H1 (cell line): ENCODE measurements around the gene DCK. TPM values are rescaled to one million over a fixed set of nuclear protein-coding genes. Genes with fewer than 3 reads are reported as not detected.

Experiments
- CTCF ChIA-PET: fragments of 300-600 bp; sonication (Branson Sonifier 250); formaldehyde crosslinking; loops from one replicate; lab custom pipeline; 2021; ENCODE audit not compliant: partially characterized antibody; lab: Charles Lee
- POLR2A ChIA-PET: fragments of 300-600 bp; sonication (Branson Sonifier 250); formaldehyde crosslinking; loops from one replicate; lab custom pipeline; 2021; ENCODE audit warnings: inconsistent platforms; ENCODE audit not compliant: partially characterized antibody; lab: Charles Lee
- DNase-seq, 2 experiments: peaks; one replicate each; pipeline versions ENCODE4 v3.0.0 to v3.0.0-alpha.2; 2010 to 2022; ENCODE audit warnings: low spot score in 2 of 2, low read depth in 1 of 2, mixed read lengths in 1 of 2
- FAIRE-seq: peaks from 2 replicates; lab custom pipeline; 2011; peaks lifted over from hg19 to GRCh38; lab: Jason Lieb, UNC
- H2AFZ ChIP-seq: 2 replicates; pipeline ENCODE4 v1.8.1; 2012; ENCODE audit warnings: low read length, inconsistent platforms
- H2AK5ac ChIP-seq: 2 replicates; pipeline ENCODE4 v1.6.1; 2013; ENCODE audit warnings: low read depth, low read length
- H2BK120ac ChIP-seq: replicated peaks from 2 replicates; pipeline ENCODE3; 2013; ENCODE audit warnings: low read depth, low read length, inconsistent platforms
- H2BK12ac ChIP-seq: 2 replicates; pipeline ENCODE4 v1.6.1; 2013; ENCODE audit warnings: low read depth, low read length
- H2BK15ac ChIP-seq: 2 replicates; pipeline ENCODE4 v1.6.1; 2013; ENCODE audit warnings: low read length
- H2BK20ac ChIP-seq: 2 replicates; pipeline ENCODE4 v1.6.1; 2013; ENCODE audit warnings: low read length
- H2BK5ac ChIP-seq: 2 replicates; pipeline ENCODE4 v1.6.1; 2013; ENCODE audit warnings: low read depth, low read length
- H3K14ac ChIP-seq: 2 replicates; pipeline ENCODE4 v1.6.1; 2013; ENCODE audit warnings: inconsistent platforms; ENCODE audit not compliant: insufficient read length
- H3K18ac ChIP-seq: 2 replicates; pipeline ENCODE4 v1.6.1; 2013; ENCODE audit warnings: low read length; ENCODE audit errors: extremely low read depth
- H3K23ac ChIP-seq: 2 replicates; pipeline ENCODE4 v1.6.1; 2013; ENCODE audit warnings: inconsistent platforms; ENCODE audit not compliant: insufficient read length
- H3K23me2 ChIP-seq: 2 replicates; pipeline ENCODE4 v1.6.1; 2013; ENCODE audit warnings: low read depth, low read length
- H3K27ac ChIP-seq: 2 replicates; pipeline ENCODE4 v1.6.1; 2011; ENCODE audit warnings: low read depth, low read length, inconsistent platforms
- H3K27me3 ChIP-seq, 4 experiments: replicated peaks in 1 of 4; 1 replicate in 1 of 4; 2 replicates in 3 of 4; pipeline versions ENCODE4 v1.6.1 to v1.8.1; 2011 to 2013; ENCODE audit warnings: low read length in 3 of 4, mild to moderate bottlenecking in 3 of 4, inconsistent platforms in 2 of 4, mixed read lengths in 2 of 4, moderate library complexity in 1 of 4; ENCODE audit not compliant: control insufficient read depth in 3 of 4, insufficient read depth in 3 of 4; ENCODE audit errors: extremely low read depth in 1 of 4
- H3K36me3 ChIP-seq, 4 experiments: 2 replicates each; pipeline versions ENCODE4 v1.6.1 to v1.8.1; 2011 to 2013; ENCODE audit warnings: mild to moderate bottlenecking in 4 of 4, low read length in 3 of 4, moderate library complexity in 2 of 4, control low read depth in 1 of 4, inconsistent platforms in 1 of 4; ENCODE audit not compliant: insufficient read depth in 4 of 4, control insufficient read depth in 2 of 4
- H3K4ac ChIP-seq: replicated peaks from 2 replicates; pipeline ENCODE3; 2013; ENCODE audit warnings: low read length, low read depth, mixed read lengths, inconsistent platforms; ENCODE audit not compliant: insufficient read length
- H3K4me1 ChIP-seq, 4 experiments: replicated peaks in 1 of 4; 1 replicate in 1 of 4; 2 replicates in 3 of 4; pipeline versions ENCODE4 v1.6.1 to v1.8.1; 2011 to 2013; ENCODE audit warnings: low read length in 3 of 4, inconsistent platforms in 2 of 4, mixed read lengths in 1 of 4; ENCODE audit not compliant: insufficient read depth in 4 of 4, control insufficient read depth in 3 of 4
- H3K4me2 ChIP-seq, 2 experiments: 2 replicates each; pipeline versions ENCODE4 v1.6.1 to v1.8.1; 2011 to 2013; ENCODE audit warnings: low read depth in 2 of 2, low read length in 2 of 2, control low read depth in 1 of 2, inconsistent platforms in 1 of 2, mild to moderate bottlenecking in 1 of 2; ENCODE audit not compliant: insufficient read depth in 1 of 2
- H3K4me3 ChIP-seq, 4 experiments: fragments of 200-600, 300-600 bp in 1 of 4; sonication (generic), shearing (Covaris generic), sonication (Bioruptor Twin) in 1 of 4; 2 replicates each; pipeline versions ENCODE4 v1.5.1 to v1.8.1; 2011 to 2016; ENCODE audit warnings: low read length in 4 of 4, low read depth in 3 of 4, control low read depth in 2 of 4, inconsistent platforms in 2 of 4, mild to moderate bottlenecking in 2 of 4, mixed read lengths in 1 of 4, moderate library complexity in 1 of 4; ENCODE audit not compliant: insufficient read depth in 2 of 4; ENCODE audit errors: extremely low read depth in 1 of 4
- H3K56ac ChIP-seq: replicated peaks from 2 replicates; pipeline ENCODE3; 2013; ENCODE audit warnings: low read depth, mild to moderate bottlenecking, mixed read lengths, low read length, inconsistent platforms; ENCODE audit not compliant: insufficient read length
- H3K79me1 ChIP-seq: 2 replicates; pipeline ENCODE4 v1.6.1; 2013; ENCODE audit warnings: low read depth, low read length, control low read depth
- H3K79me2 ChIP-seq, 2 experiments: 2 replicates each; pipeline versions ENCODE4 v1.6.1 to v1.8.1; 2012 to 2013; ENCODE audit warnings: low read length in 2 of 2, mild to moderate bottlenecking in 2 of 2, inconsistent platforms in 1 of 2; ENCODE audit not compliant: insufficient read depth in 2 of 2, control insufficient read depth in 1 of 2
- H3K9ac ChIP-seq, 4 experiments: replicated peaks in 1 of 4; 1 replicate in 1 of 4; 2 replicates in 3 of 4; pipeline versions ENCODE4 v1.6.1 to v1.8.1; 2011 to 2013; ENCODE audit warnings: low read depth in 3 of 4, low read length in 3 of 4, control low read depth in 2 of 4, mild to moderate bottlenecking in 2 of 4, moderate library complexity in 2 of 4, inconsistent platforms in 1 of 4; ENCODE audit errors: extremely low read depth in 1 of 4
- H3K9me3 ChIP-seq, 2 experiments: 2 replicates each; pipeline versions ENCODE4 v1.6.1 to v1.8.1; 2012 to 2013; ENCODE audit warnings: mild to moderate bottlenecking in 2 of 2, moderate library complexity in 2 of 2, control low read depth in 1 of 2, inconsistent platforms in 1 of 2, low read depth in 1 of 2, low read length in 1 of 2, mixed read lengths in 1 of 2; ENCODE audit not compliant: insufficient read depth in 2 of 2
- H4K20me1 ChIP-seq, 2 experiments: replicated peaks in 1 of 2; 2 replicates each; pipeline versions ENCODE3 to v1.8.1; 2011 to 2013; ENCODE audit warnings: inconsistent platforms in 2 of 2, low read length in 2 of 2, mild to moderate bottlenecking in 1 of 2; ENCODE audit not compliant: insufficient read depth in 2 of 2, control insufficient read depth in 1 of 2
- H4K5ac ChIP-seq: 2 replicates; pipeline ENCODE4 v1.6.1; 2013; ENCODE audit warnings: low read length, low read depth, mixed read lengths, inconsistent platforms; ENCODE audit not compliant: insufficient read length
- H4K8ac ChIP-seq: 2 replicates; pipeline ENCODE4 v1.8.0; 2013; ENCODE audit warnings: mild to moderate bottlenecking, moderate library complexity, low read length, inconsistent platforms; ENCODE audit not compliant: insufficient read depth; ENCODE audit errors: extremely low read depth
- H4K91ac ChIP-seq: replicated peaks from 2 replicates; pipeline ENCODE3; 2013; ENCODE audit warnings: low read length, mixed read lengths, inconsistent platforms; ENCODE audit not compliant: insufficient read length
- JUN ChIP-seq: IDR thresholded peaks from 2 replicates; pipeline ENCODE4 v1.6.1; 2011; ENCODE audit warnings: low read depth, mild to moderate bottlenecking, improper control_type of control experiment, low read length
- MAFK ChIP-seq: IDR thresholded peaks from 2 replicates; pipeline ENCODE4 v1.6.1; 2012; ENCODE audit warnings: low read depth, mild to moderate bottlenecking, improper control_type of control experiment, low read length
- PHF8 ChIP-seq: fragments of 200-600 bp; sonication (generic); conservative IDR thresholded peaks from 2 replicates; pipeline ENCODE4 v1.7.1; 2012; ENCODE audit warnings: low read depth, mild to moderate bottlenecking, inconsistent platforms, low read length, moderate library complexity
- RXRA ChIP-seq: IDR thresholded peaks from 2 replicates; pipeline ENCODE4 v1.6.1; 2011; ENCODE audit warnings: low read depth, mild to moderate bottlenecking, low read length, moderate library complexity; ENCODE audit not compliant: insufficient read depth
- SIN3A ChIP-seq, 2 experiments: IDR thresholded peaks in 1 of 2; conservative IDR thresholded peaks in 1 of 2; 2 replicates each; pipeline ENCODE4 v1.6.1; 2011 to 2012; ENCODE audit warnings: low read length in 2 of 2, improper control_type of control experiment in 1 of 2, low read depth in 1 of 2, mild to moderate bottlenecking in 1 of 2
- SRF ChIP-seq: IDR thresholded peaks from 2 replicates; pipeline ENCODE4 v1.6.1; 2011; ENCODE audit warnings: mild to moderate bottlenecking, low read depth, low read length, moderate library complexity
- WGBS, 2 experiments: shearing (Covaris generic) in 1 of 2; methylation state at CpG; one replicate each; pipeline versions ENCODE4 v1.1.6 to v1.1.7; 2013 to 2015; ENCODE audit warnings: low lambda C conversion rate in 2 of 2, mixed read lengths in 2 of 2, inconsistent platforms in 1 of 2, low coverage in 1 of 2, missing lambda C conversion rate in 1 of 2; ENCODE audit not compliant: insufficient replicate concordance in 2 of 2, insufficient coverage in 1 of 2, insufficient read length in 1 of 2; ENCODE audit errors: extremely low coverage in 1 of 2, missing lambda C conversion rate in 1 of 2; 5-methylcytosine and 5-hydroxymethylcytosine counted together
- polyA plus RNA-seq, 7 experiments: library from polyadenylated mRNA; depleted of rRNA in 3 of 7; stranded (reverse) in 5 of 7; unstranded in 2 of 7; fragments of >200 nt in 5 of 7; fragments of 200-250 nt in 2 of 7; gene quantifications; 1 replicate in 5 of 7; 2 replicates in 1 of 7; 4 replicates in 1 of 7; pipeline versions ENCODE4 v1.2.1 to v1.2.3, GENCODE V29; 2011 to 2013; ENCODE audit warnings: missing spikeins in 2 of 7, mixed read lengths in 2 of 7
- total RNA-seq: library from RNA; stranded (reverse); fragmentation: NEBNext Ultra II Directional; extraction: Animal tissue kit (Norgen Biotek cat#: 25700); gene quantifications from 2 replicates; pipeline ENCODE4 v1.2.1, GENCODE V29; 2021

Gene DCK
- total and polyA plus RNA-seq, 2 of the 8 experiments (the other 6 are each of a cell fraction or from before 2014, with no cell fraction given), result 4.8 to 18.1 TPM

DNA sequence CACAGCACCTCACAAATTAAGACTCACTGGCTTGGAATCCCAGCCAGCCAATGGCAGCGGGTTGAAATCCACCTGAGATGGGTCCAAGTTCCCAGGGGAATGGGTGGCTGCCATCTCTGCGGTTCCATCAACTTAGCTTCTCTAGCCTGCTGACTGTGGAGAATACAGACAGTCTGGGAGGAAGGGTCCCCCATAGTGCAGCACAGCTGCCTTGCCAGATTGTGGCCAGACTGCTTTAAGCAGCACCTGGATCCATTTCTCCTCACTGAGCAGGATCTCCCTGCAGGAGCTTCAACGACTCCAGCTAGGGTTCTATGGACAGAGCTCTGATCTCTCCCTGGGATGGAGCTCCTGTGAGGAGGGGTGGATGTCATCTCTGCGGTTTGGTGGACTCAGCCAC, 51.8 kb downstream of the DCK start:
- Histone ChIP-seq H3K27me3 (no peaks in the 10 kb centered on the region), H2BK15ac (no peak overlapping the region), H3K23ac (no peak overlapping the region), H3K56ac (no peak overlapping the region), H3K79me2 (no peaks in the 10 kb centered on the region), H2AK5ac (no peak overlapping the region), H4K5ac (no peak overlapping the region), H3K4ac (no peak overlapping the region), H3K27ac (no peak overlapping the region), H2BK12ac (no peak overlapping the region), H3K4me3 (no peak overlapping the region), H3K9me3 (0 out of 4 replicates have a peak, but pooled peaks cover 0 to 5% of the 10 kb centered on the region in 2 experiments), H3K14ac (no peak overlapping the region), H3K4me2 (no peak overlapping the region), H3K18ac (no peak overlapping the region), H3K9ac (no peak overlapping the region), H2AFZ (no peak overlapping the region), H4K8ac (no peak overlapping the region), H2BK5ac (no peak overlapping the region), H3K36me3 (no peaks in the 10 kb centered on the region), H3K23me2 (no peaks in the 10 kb centered on the region), H4K20me1 (no peaks in the 10 kb centered on the region), H3K79me1 (no peaks in the 10 kb centered on the region), H3K4me1 (no peaks in the 10 kb centered on the region), H4K91ac (no peak overlapping the region), H2BK120ac (no peak overlapping the region), H2BK20ac (no peak overlapping the region)
- ChIA-PET CTCF (no interaction called here), POLR2A (no interaction called here)
- DNase-seq, result no peak
- WGBS, 2 experiments, result 91% methylated on average over 4 of the region's 4 CpGs; no CpG with 5 or more reads in 1 of the 2 experiments
- FAIRE-seq, result no peak
- TF ChIP-seq PHF8, result no peak
- TF ChIP-seq RXRA, result no peak
- TF ChIP-seq SIN3A (conservative IDR thresholded peaks at IDR 0.05 in 1 of 2, IDR thresholded peaks at IDR 0.05 in 1 of 2; ENCODE audit: low read depth in 1 of 2, low read length in 2 of 2), result no peak
- TF ChIP-seq JUN, result no peak
- TF ChIP-seq MAFK, result no peak
- no peak for TF ChIP-seq SRF
